Left forelimb (tissue), 1 donor: ENCODE results near the gene SLC22A2.

Experiments used
- DNase-seq: peaks from one replicate; pipeline ENCODE4 v3.0.0-alpha.2; 2018; ENCODE audit warnings: low spot score

The SLC22A2 gene

GRCh38 chr6:160273750-160274149, 15.1 kb upstream of the SLC22A2 start:
- DNase-seq = no peak

GRCh38 chr6:160273196-160273595, 14.6 kb upstream of the SLC22A2 start:
- DNase-seq = no peak

- DNase-seq = no peak
Observed at GRCh38 chr6:160272707-160273106, 14.1 kb upstream of the SLC22A2 start.

- DNase-seq = no peak
Observed at GRCh38 chr6:160270347-160270746, 11.7 kb upstream of the SLC22A2 start.

- DNase-seq = no peak
Observed at GRCh38 chr6:160269771-160270170, 11.2 kb upstream of the SLC22A2 start.

- no peak for DNase-seq
Observed at GRCh38 chr6:160269023-160269521, 10.5 kb upstream of the SLC22A2 start.

- no peak for DNase-seq
Observed at GRCh38 chr6:160267102-160267501, 8.5 kb upstream of the SLC22A2 start.

GRCh38 chr6:160265869-160266476, 7.4 kb upstream of the SLC22A2 start:
- no peak for DNase-seq

GRCh38 chr6:160264061-160264612, 5.5 kb upstream of the SLC22A2 start:
- DNase-seq = no peak

- no peak for DNase-seq
Observed at GRCh38 chr6:160263196-160263939, 4.7 kb upstream of the SLC22A2 start.

GRCh38 chr6:160261991-160262680, 3.5 kb upstream of the SLC22A2 start:
- no peak for DNase-seq

- DNase-seq = no peak
Observed at GRCh38 chr6:160260803-160261450, 2.3 kb upstream of the SLC22A2 start.

- DNase-seq = no peak
Observed at GRCh38 chr6:160260367-160260766, 1.7 kb upstream of the SLC22A2 start.

GRCh38 chr6:160259598-160259997, 977 bp upstream of the SLC22A2 start:
- DNase-seq = no peak

GRCh38 chr6:160259143-160259425, 463 bp upstream of the SLC22A2 start:
- no peak for DNase-seq

- no peak for DNase-seq
Observed at GRCh38 chr6:160256445-160256844, 2.2 kb downstream of the SLC22A2 start.

GRCh38 chr6:160254467-160255312, 3.9 kb downstream of the SLC22A2 start:
- DNase-seq = no peak

- no peak for DNase-seq
Observed at GRCh38 chr6:160253714-160254113, 4.9 kb downstream of the SLC22A2 start.

GRCh38 chr6:160253292-160253691, 5.3 kb downstream of the SLC22A2 start:
- DNase-seq = no peak

- no peak for DNase-seq
Observed at GRCh38 chr6:160252073-160252813, 6.4 kb downstream of the SLC22A2 start.

GRCh38 chr6:160249671-160250070, 8.9 kb downstream of the SLC22A2 start:
- DNase-seq = no peak
